Measurements from ENCODE around the gene LARP1B.

GRCh38 chr4:128191115-128191781, 130.1 kb downstream of the LARP1B start:
- TF ChIP-seq CTCF (conservative IDR thresholded peaks at IDR 0.05) (peak; percentile 89), ZFX (IDR thresholded peaks at IDR 0.05) (no peak)
